GM19467 (cell line): ENCODE results near the gene CHRNA7.
"Not testable (repeated sequence)": the region's sequence is repeated elsewhere in the genome, so short reads cannot be mapped to it uniquely, and the experiment has no call there.

Experiments
- ATAC-seq: cut with Tn5 transposase; IDR thresholded peaks from one replicate; pipeline ENCODE4 v1.9.1; 2021; ENCODE audit warnings: mild to moderate bottlenecking, moderate library complexity; ENCODE audit not compliant: unreplicated experiment

The CHRNA7 gene

DNA sequence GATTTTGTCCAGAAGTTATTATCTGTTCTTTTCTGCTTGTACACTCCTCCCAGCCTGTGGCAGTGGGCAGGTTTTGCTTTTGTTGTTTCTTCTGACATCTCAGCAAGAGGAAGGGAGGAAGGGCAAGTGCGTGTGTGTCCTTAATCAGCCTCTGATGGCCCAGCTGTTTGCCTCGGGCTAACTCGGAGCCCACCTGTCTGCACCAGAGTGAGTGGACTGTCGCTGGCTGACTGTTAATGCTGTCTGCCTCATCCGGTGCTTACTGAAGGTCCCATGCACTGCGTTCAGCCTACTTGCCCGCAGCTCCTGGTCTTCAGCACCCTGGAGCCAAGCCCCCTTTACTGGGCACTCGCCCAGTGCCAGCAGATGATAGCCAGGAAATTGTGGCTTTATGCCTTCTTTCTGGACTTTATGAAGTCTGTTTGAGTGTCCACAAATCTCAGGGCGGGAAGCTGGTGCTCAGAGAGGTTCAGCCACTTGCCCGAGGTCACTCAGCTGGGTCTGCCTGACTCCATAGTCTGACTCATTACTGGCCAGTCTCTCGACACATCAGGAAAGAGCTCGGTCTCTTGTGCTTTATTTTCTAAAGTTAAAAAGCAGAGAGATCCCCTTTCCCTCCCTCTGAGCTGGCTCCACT is 89.5 kb downstream of the CHRNA7 start:
- ATAC-seq = no peak

DNA sequence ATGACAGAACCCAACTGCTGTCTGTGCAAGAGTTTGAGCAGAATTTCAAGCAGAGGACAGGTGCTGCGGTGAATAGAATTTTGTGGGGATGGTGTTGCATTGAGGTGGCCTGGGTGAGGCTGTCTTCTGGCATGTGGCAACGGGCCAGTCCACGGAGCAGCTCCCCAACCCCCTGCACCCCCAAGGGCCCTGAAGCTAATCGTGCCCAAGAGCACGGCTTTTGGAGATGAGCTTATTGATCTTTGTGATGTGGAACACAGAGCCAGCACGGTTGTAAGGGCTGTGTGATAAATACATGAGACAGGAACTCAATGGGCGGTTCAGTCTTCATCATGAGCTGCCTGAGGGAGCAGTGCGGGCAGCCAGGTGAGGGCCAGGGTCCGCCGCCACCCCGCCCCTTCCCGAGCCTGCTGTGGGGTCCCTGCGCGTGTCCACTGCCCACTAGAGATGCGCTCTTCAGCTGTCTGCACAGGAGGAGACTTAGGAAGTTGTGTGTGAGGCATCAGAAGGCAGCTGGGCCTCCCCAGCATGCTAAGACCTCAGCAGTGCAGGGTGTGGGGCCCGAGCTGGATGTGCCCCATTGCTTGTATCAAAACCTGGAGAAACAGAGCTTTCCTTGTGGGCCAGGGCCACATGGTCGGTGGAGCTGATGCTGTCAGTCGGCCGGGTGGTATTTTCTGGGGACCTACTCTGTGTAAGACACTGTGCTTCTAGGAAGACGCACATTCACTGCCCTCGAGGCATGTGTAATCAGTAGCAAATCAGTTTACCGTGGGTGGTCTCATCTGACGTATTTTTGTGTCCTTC is 90.5 kb downstream of the CHRNA7 start:
- no peak for ATAC-seq

DNA sequence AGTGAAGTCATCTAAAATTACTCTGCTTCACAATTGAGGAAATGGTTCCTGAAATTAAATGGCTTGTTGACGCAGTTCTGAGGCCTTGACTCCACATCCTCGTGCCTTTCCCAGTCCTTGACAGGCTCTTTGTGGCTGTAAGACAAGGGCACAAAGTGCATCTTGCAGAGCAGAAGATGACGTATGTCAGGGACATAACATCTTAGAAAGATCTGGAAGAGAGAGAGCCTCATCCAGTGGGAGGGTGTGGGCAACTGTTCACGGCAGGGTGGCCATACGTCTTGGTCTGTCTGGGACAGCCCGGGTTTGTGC is 91.0 kb downstream of the CHRNA7 start:
- ATAC-seq = no peak

DNA sequence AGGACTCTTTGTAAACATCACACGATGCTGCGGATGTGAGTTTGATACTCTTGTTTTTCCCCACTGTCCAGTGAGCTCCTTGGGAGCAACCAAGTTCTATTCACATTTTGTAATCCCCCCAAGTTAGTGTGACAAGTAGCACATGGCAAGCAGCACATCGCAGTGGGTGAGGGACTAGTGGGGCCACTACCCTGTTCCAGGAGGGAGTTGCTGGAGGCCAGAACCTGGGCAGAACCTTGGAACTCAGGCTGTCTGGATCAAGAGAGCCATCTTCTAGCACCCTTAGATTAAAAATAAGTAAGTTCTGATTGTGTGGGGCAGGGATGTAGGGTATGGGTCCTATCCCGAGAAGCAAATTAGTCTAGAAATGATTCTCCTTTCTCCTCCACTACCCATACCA is 91.7 kb downstream of the CHRNA7 start:
- ATAC-seq = no peak

DNA sequence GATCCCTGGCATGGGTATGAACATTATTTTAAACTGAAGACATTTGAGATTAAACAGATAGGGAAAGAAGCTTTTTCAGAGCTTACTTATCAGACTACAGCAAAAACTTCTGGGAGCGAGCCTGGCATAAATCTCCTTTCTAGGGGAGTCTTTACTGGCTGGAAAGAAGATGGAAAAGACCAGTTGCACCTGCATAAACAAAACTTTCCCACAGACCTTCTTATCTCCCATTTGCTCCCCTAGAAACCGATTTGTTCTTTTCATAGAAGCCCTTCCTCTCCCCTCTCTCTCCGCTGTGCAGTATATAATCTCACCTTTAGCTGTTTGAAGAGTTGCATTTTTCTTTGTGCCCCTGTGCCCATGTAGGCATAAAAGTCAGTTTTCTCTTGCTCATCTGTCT is 93.2 kb downstream of the CHRNA7 start:
- no peak for ATAC-seq

DNA sequence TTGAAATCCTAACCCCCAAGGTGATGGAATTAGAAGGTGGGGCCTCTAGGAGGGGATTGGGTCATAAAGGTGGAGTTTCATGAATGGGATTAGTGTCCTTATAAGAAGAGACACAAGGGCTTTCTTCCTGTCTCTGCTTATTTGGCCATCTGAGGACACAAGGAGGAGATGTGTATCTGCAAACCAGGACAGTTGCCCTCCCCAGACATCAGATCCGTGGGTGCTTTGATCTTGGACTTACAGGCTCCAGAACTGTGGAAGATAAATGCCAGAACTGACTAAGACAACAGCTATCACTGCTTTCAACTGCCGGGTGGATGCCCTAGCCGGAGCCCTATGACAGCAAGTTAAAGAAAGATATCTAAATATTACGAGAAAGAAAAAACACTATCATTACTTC is 94.4 kb downstream of the CHRNA7 start:
- no peak for ATAC-seq

DNA sequence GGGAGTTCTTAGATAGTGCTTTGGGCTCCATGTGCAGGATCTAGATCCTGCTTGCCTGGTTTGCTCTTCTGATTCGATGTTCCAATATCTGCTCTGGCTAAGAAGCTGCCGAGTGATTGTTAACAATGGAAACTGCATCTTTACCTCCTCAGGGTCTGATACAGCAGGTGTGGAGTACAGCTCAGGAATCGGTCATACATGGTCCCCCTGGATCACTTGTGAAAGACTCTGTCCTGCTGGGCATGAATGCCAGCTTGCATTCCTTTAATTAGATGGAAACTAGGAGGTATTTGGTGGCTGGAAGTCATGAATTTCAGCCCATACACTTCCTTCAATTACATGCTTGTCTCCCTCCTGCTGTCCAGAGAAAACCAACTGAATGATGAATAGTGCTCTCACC is 95.3 kb downstream of the CHRNA7 start:
- ATAC-seq = no peak

GRCh38 chr15:32129815-32130214 is 99.5 kb downstream of the CHRNA7 start:
- no peak for ATAC-seq

DNA sequence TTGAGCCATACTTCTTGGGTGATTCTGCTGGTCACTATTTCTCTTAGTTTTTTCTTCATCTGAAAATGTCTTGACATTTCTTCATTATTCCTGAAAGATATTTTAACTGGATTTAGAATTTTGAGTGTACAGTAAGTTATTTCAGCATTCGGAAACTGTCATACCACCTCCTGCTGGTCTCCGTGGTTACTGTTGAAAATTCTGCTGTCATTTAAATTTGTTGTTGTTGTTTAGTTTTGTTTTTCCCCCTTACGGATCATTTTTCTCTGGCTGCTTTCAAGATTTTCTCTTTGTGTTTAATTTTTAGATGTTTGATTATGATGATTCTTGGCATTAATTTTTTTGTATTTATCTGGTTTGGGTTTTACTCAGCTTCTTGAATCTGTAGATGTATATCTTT is 100.5 kb downstream of the CHRNA7 start:
- no peak for ATAC-seq

DNA sequence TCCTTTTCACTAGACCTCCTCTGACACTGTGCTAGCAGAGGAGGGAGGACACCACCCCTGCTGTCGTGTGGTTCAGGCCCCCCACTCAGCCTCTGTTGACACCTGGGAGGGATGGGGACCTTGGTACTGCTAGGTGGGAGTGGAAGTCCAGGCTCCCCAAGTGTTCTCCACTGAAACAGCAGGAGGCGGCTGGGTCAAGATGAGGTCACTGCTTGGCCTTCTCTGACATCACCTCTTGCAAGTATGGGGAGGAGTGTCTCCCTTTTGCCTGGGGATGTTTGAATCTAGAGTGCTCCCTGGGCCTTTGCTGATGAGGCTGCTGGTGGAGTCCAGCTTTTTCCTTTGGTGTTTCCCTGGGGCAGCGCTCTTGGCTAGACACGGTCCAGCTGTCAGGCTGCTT is 101.5 kb downstream of the CHRNA7 start:
- ATAC-seq = no peak

- no peak for ATAC-seq
These were observed 102.5 kb downstream of the CHRNA7 start for GRCh38 chr15:32132859-32133258.

GRCh38 chr15:32134842-32135241 is 104.5 kb downstream of the CHRNA7 start:
- ATAC-seq = no peak

- ATAC-seq = no peak
These were observed 105.0 kb downstream of the CHRNA7 start for GRCh38 chr15:32135335-32135734.

DNA sequence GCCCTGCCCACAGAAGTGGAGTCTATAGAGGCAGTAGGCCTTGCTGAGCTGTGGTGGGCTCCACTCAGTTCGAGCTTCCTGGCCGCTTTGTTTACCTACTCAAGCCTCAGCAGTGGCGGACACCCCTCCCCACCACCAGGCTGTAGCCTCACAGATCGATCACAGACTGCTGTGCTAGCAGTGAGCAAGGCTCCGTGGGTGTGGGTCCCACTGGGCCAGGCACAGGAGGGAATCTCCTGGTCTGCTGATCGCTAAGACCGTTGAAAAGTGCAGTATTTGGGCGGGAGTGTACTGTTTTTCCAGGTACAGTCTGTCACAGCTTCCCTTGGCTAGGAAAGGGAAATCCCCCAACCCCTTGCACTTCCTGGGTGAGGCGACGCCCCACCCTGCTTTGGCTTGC is 115.2 kb downstream of the CHRNA7 start:
- ATAC-seq = not testable (repeated sequence)

DNA sequence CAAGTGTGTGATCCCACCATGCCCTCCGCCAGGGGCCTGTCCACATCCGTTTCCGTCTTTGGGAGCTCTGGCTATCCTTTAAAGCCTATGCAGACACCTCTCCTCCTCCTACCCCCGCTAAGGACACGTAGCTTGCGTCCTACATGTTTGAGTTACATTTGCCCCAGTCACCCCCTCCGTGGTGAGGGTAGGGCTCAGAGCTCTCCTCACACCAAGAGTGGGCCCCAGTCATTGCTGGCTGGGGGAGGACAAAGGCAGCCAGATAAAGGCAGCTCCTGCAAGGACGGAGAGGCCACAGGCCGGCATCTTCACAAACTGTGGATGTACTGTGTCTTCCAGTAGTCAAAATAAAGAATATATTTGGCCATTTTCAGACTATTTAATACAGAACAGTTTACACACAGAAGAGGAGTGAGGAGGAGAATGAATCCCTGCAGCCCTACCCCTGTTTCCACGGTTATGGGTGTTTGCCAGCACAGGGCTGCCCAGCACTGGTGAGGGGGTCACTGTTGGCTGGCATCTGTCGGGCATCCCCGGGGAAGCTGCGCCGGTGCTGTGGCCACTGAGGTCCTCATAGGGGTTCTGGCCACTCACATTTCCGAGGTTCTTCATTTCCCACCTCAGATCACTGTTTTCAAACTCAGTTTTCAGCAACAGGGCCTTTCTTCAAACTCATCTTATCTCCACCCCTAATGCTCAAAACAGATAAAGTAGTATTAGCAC is 118.7 kb downstream of the CHRNA7 start:
- no peak for ATAC-seq

GRCh38 chr15:32152574-32152973 is 122.3 kb downstream of the CHRNA7 start:
- no peak for ATAC-seq

GRCh38 chr15:32153868-32154623 is 123.7 kb downstream of the CHRNA7 start:
- ATAC-seq = not testable (repeated sequence)

DNA sequence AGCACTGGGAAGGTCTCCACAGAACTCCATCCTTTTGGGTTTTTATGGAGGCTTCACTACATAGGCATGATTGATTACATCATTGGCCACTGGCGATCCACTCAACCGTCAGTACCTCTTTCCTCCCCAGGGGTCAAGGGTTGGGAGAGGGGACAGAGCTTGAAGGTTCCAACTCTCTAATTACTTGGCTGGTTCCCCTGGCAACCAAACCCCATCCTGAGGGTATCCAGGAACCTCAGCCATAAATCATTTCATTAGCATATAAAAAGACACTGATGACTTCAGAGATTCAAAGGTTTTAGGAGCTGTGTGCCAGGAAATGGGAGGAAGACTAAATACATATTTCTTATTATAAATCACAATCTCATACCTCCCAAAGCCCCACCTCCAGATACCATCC is 131.8 kb downstream of the CHRNA7 start:
- not testable (repeated sequence) for ATAC-seq

DNA sequence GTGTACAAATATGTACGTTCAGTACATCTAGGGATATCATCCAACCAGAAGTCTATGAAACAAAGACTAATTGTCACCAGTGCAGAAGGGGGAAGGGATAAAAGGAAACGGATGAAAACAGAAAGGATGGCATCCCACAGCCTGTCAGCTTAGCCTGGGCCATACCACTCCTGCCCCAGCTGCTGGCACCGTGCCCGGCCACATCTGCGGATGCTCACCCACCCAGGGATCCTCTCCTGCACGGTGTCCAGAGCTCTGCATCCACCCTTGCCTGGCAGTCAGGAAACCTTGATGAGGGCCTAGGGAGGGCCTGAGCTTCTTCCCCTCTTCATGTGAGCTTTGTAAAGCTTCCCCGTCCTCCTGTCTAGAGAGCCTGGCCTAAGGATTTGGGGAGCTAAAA is 133.8 kb downstream of the CHRNA7 start:
- not testable (repeated sequence) for ATAC-seq

DNA sequence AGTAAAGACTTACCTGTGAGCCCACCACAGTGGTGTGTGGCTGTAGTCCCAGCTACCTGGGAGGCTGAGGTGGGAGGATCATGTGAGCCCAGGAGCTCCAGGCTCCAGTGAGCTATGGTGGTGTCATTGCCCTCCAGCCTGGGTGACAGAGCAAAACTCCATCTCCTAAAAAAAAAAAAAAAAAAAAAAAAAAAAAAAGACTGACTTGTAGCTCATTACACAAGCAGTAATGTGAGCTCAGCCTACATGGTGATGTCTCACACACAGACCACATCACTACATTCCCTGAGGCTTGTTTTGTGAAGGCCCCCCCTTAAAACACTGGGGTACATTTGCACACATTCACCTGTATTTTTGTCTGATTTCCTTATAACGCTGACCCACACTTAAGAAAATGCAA is 134.4 kb downstream of the CHRNA7 start:
- ATAC-seq = not testable (repeated sequence)

DNA sequence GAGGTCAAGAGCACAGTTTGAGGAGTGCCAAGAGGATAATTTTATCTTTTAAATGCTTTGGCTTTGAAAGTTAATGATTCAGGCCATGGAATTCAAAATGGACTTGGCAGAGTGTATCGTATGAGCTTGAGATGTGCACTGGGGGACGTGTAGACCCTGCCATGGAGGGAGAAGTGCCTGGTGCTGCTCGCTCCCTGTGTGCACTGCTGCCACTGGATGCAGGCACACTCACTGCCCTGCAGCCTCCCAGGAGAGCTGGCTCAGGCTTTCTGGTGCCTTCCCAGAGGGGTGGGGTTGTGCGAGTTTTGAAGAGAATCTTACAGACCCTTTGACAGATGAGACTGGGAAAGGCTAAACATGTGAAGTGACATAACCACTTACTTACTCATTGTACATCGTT is 135.5 kb downstream of the CHRNA7 start:
- ATAC-seq = not testable (repeated sequence)
